Muscle layer of duodenum (tissue), 2 donors: ENCODE data around the gene CTIF.

Source experiments
- H3K27ac ChIP-seq: one replicate; pipeline ENCODE4 v1.7.0; 2013; ENCODE audit warnings: mild to moderate bottlenecking, low read length
- H3K27me3 ChIP-seq: one replicate; pipeline ENCODE4 v1.7.0; 2013; ENCODE audit warnings: low read depth, mild to moderate bottlenecking, control low read depth, low read length
- H3K36me3 ChIP-seq, 2 donors: one replicate each; pipeline ENCODE4 v1.7.0; 2013; ENCODE audit warnings: low read length in 2 of 2, control low read depth in 1 of 2, mild to moderate bottlenecking in 1 of 2; ENCODE audit not compliant: insufficient read depth in 2 of 2, control insufficient read depth in 1 of 2
- H3K4me1 ChIP-seq, 2 donors: one replicate each; pipeline ENCODE4 v1.7.0; 2013; ENCODE audit warnings: low read length in 2 of 2, mild to moderate bottlenecking in 2 of 2, control low read depth in 1 of 2, moderate library complexity in 1 of 2; ENCODE audit not compliant: insufficient read depth in 2 of 2, control insufficient read depth in 1 of 2
- H3K4me3 ChIP-seq, 2 donors: one replicate each; pipeline ENCODE4 v1.7.0; 2013; ENCODE audit warnings: low read length in 2 of 2, low read depth in 1 of 2, mild to moderate bottlenecking in 1 of 2
- H3K9me3 ChIP-seq, 2 donors: one replicate each; pipeline ENCODE4 v1.7.0; 2013; ENCODE audit warnings: low read length in 2 of 2, control low read depth in 1 of 2, mild to moderate bottlenecking in 1 of 2; ENCODE audit not compliant: control insufficient read depth in 1 of 2
- donor health status: healthy.

Gene CTIF

DNA sequence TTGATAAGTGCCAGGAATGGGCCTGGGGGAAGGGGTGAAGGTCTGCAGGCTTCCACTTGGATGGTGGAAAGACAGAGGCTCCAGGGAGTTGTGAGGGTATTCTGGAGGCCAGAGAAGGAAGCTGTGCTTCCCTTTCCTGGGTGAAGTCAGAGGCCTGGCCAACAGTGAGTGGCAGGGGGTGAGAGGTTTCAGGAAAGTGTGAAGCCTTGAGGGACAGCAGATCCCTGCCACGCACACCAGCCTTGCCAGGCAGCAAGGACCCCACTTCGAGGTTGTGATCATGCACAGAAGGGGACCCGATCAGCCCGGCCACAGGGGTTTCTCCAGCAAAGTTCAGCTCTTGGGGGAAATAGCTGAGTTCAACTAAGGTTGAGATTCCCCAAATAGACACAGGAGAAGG lies 345.5 kb downstream of the CTIF start:
- Histone ChIP-seq H3K27ac (no peak overlapping the region), H3K27me3 (no peaks in the 10 kb centered on the region)

DNA sequence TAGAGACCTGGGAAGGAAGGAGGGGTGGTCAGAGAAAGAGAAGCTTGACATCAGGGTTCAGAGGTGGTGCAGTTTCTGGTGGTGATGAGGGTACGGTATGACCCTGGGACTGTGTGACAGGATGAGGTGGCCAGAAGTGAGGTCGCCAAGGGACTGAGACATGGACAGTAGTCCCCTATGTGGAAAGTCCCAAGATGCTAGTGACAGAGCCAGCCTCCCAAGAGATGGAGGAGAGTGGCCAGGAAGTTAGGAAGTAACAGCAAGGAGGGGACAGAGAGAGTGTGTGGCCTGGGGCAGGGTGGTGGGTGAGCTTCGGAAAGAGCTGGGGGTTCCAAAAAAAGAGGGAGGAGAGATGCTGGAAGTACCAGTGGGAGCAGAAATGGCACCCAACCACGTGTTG lies 345.9 kb downstream of the CTIF start:
- Histone ChIP-seq H3K27ac (no peak overlapping the region), H3K4me1 (peaks cover 0 to 7% of the 10 kb centered on the region in 2 donors), H3K9me3 (no peaks in the 10 kb centered on the region), H3K4me3 (no peak overlapping the region), H3K36me3 (no peaks in the 10 kb centered on the region), H3K27me3 (no peaks in the 10 kb centered on the region)

More for the DNA sequence above, 345.5 kb downstream of the CTIF start:
- Histone ChIP-seq H3K4me1 (peaks cover 0 to 5% of the 10 kb centered on the region in 2 donors), H3K36me3 (no peaks in the 10 kb centered on the region), H3K4me3 (no peak overlapping the region), H3K9me3 (no peaks in the 10 kb centered on the region)

DNA sequence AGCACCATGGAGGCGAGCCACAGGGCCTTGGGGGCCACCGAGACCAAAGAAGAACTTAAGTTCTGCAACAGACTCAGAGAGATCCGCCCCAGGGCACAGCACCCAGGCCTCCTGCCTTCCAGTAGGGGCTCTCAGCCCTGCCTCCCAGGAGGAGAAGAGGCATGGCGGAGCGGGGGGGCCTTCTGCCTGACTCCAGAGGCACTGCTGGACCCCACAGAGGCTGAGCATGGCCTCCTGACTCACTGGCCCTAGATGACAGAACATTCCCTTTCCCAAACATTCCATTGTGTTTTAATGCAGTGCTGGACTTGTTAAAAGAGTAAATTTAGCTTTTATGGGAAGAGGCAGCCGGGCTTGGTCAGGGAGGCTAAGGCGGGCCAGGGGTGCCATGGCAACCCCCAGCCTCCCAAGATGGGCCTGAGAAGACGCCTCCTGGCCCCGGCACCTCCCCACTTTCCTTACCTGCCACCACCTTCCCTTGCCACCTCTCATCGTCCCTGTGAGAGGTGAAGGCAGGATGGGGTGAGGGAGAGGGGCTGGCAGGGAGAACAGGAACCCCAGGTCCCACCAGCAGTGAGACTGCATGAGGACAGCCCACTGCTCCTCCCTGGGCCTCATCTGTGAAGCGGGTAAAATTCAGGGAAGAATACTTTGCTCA lies 346.6 kb downstream of the CTIF start:
- no peak overlapping the region for H3K27ac ChIP-seq

DNA sequence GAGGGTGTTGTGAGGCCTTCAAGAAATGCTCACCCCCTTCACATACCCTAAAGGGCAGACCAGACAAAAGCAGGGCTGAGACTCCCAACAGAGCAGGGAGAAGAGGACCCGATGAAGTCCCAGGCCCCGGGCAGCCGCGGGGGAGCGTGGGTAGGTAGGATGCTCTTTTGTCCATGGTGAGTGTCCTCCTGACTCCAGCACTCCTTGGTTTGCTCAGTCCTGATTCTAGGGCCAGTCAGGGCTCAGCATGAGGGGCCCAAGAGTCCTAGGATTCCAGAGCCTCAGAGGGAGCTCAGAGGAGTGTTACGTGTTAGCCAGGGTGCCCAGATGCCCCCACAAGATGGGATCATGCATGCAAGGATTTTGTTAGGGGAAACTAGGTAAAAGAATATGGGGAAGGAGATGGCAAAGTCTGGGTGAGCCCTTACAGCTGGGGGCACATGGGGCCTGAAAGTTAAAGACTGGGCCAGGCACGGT lies 347.1 kb downstream of the CTIF start:
- Histone ChIP-seq H3K36me3 (no peaks in the 10 kb centered on the region), H3K9me3 (no peaks in the 10 kb centered on the region), H3K4me3 (no peak overlapping the region), H3K4me1 (peaks cover 0 to 7% of the 10 kb centered on the region in 2 donors), H3K27ac (no peak overlapping the region), H3K27me3 (no peaks in the 10 kb centered on the region)

More for the DNA sequence above, 346.6 kb downstream of the CTIF start:
- Histone ChIP-seq H3K27me3 (no peaks in the 10 kb centered on the region), H3K4me3 (no peak overlapping the region), H3K4me1 (peaks cover 0 to 7% of the 10 kb centered on the region in 2 donors), H3K36me3 (no peaks in the 10 kb centered on the region), H3K9me3 (no peaks in the 10 kb centered on the region)

DNA sequence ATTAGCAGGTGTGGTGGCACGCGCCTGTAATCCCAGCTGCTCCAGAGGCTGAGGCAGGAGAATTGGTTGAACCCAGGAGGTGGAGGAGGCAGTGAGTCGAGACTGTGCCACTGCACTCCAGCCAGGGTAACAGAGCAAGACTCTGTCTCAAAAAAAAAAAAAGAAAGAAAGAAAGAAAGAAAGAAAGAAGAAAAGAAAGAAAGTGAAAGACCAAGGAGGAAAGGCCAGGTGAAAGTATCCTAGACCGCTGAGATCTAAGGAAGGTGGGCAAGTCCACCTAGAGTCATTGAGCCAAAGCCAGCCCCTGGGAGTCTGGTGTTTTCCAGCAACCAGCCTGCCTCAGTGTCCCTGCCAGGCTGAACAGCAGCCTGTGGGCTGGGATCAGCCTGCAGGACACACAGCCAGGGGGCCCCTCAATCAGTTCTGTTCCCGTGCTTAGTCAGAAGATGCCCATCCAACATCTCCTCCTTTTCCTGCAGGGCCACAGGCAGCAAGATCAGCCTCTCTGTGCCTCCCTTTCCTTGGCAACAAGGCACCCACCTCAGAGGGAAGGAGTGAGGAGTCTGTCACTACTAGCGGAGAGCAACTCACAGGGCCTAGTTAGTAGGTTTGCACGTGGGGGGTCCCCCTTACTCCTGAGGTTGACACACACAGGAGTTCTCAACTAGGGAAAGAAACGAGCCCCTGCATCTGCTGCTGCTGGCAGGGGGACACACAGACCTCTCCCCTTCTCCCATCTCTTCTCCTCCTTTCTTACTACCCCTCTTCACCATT lies 347.9 kb downstream of the CTIF start:
- Histone ChIP-seq H3K9me3 (no peaks in the 10 kb centered on the region), H3K27me3 (no peaks in the 10 kb centered on the region), H3K4me1 (peaks cover 0 to 7% of the 10 kb centered on the region in 2 donors), H3K27ac (no peak overlapping the region), H3K4me3 (no peak overlapping the region), H3K36me3 (no peaks in the 10 kb centered on the region)

DNA sequence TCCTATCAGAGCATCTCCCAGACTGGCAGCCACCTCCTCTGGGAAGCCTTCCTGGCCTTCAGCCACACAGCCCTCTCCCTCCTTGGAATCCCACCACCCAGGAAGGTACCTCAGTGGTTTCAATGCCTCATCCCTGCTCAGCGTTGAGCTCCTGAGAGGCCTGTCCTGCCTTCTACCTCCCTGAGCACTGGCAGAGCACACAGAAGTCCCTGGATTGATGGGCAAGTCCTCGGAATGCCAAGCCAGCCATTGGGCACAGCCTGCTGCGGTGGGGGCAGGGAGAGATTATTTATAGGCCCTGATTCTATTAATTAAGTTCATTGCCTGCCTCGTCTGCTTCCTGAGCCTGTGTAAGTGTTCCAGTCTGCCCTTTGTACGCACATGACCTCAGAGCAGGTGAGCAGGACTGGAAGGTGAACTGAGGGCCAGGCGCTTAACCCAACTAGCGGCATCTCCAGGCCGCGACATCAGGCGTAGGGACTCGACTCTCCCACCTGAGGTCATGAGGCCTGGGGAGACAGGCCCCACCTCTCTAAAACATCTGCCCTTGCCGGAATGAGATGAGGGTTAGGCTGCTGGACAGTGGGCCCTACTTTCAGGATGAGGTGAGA lies 348.6 kb downstream of the CTIF start:
- Histone ChIP-seq H3K27ac (no peak overlapping the region), H3K27me3 (no peaks in the 10 kb centered on the region), H3K9me3 (no peaks in the 10 kb centered on the region), H3K36me3 (no peaks in the 10 kb centered on the region), H3K4me1 (peaks cover 0 to 7% of the 10 kb centered on the region in 2 donors), H3K4me3 (no peak overlapping the region)

DNA sequence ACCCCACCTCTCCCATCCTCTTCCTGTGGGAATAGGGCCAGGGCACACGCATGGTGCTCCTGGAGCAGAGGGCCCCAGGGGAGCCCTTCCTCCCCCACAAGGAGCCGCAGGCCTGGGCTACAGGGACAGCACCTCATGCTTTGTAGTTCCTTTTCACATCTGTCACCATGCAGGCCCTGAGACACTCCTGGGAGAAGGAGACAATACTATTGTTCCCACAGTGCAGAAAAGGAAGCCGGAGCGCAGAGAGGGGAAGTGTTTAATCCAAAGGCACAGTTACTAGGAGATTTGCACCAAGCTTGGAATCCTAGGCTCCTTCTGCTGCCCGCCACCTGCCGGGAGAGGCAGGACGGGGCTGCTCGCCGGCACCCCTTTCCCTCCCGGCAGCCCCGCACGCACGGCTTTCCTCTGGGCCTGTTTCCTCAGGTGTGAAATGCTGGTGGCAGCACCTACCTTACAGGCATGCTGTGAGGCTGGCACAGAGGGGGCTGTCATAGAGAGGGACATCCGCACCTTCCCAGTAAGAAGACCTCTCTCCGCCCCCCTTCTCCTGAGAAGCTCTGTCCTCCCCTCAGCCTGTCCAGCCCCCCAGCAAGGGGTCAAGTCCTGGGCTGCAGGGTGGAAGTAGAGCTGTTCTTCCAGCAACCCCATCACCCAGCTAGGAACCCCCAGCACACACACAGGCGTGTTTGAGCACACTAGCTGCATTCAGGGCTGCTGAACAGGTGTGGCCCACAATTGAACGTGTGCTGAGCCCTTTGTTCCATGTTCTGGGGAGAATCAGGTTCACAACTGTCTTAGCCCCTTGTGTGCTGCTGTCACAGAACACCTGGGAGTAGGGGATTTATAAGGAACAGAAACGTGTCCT lies 349.3 kb downstream of the CTIF start:
- H3K27ac ChIP-seq = no peak overlapping the region
- H3K27me3 ChIP-seq = no peaks in the 10 kb centered on the region
- H3K4me1 ChIP-seq = peaks cover 0 to 7% of the 10 kb centered on the region in 2 donors
- no peaks in the 10 kb centered on the region for H3K9me3 ChIP-seq
- H3K36me3 ChIP-seq = no peaks in the 10 kb centered on the region
- no peak overlapping the region for H3K4me3 ChIP-seq

DNA sequence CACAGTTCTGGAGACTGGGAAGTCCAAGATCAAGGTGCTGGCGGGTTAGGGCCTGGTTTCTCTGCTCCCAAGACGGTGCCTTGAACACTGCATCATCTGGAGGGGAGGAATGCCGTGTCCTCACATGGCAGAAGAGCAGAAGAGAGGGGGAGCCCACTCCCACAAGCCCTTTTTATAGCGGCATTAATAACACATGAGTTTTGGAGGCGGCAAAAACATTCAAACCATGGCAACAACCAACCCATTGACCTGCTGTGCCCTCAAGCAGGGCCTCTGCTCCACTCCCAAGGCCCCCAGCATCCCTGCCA lies 349.9 kb downstream of the CTIF start:
- H3K4me1 ChIP-seq = peaks cover 0 to 7% of the 10 kb centered on the region in 2 donors
- H3K9me3 ChIP-seq = no peaks in the 10 kb centered on the region
- H3K27ac ChIP-seq = no peak overlapping the region
- H3K36me3 ChIP-seq = no peaks in the 10 kb centered on the region
- no peak overlapping the region for H3K4me3 ChIP-seq
- no peaks in the 10 kb centered on the region for H3K27me3 ChIP-seq

DNA sequence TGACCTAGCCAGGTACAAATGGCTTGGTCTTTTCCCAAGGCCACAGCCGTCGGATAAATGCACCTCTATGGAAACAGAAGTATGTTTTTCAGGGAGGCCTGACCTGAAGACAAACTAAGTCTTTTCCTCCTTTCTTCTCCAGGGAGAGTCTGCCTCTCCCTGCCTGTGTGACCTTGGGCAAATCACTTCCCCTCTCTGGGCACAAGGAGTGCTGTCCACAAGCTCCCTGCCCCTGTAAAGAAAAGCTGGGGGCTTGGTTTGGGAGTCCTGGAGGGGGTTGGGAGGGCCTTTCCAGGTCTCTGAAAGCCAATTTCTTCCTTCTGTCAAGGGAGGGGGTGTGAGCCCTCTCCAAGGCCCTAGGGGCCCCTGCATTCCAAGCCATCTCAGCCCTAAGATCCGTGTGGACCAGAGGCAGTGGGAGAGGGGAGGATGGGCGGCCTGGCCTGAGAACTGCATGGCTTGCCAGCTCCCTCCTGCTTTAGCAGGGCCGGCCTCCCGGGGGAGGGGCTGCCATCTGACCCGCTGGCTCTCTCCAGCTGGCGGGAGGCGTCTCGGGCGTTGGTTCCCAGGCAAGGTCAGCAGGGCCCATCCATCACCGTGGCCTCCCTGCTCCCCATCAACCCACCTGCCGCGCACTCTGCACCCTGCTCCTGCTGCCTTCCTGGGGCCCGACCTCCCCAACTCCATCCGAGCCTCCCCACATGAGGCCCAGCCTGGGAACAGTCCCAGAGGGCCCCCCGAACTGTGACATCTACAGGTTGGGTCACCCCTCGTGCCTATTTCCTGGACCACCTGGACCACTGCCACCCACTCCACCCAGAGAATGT lies 350.5 kb downstream of the CTIF start:
- H3K27ac ChIP-seq = no peak overlapping the region
- H3K27me3 ChIP-seq = no peaks in the 10 kb centered on the region

DNA sequence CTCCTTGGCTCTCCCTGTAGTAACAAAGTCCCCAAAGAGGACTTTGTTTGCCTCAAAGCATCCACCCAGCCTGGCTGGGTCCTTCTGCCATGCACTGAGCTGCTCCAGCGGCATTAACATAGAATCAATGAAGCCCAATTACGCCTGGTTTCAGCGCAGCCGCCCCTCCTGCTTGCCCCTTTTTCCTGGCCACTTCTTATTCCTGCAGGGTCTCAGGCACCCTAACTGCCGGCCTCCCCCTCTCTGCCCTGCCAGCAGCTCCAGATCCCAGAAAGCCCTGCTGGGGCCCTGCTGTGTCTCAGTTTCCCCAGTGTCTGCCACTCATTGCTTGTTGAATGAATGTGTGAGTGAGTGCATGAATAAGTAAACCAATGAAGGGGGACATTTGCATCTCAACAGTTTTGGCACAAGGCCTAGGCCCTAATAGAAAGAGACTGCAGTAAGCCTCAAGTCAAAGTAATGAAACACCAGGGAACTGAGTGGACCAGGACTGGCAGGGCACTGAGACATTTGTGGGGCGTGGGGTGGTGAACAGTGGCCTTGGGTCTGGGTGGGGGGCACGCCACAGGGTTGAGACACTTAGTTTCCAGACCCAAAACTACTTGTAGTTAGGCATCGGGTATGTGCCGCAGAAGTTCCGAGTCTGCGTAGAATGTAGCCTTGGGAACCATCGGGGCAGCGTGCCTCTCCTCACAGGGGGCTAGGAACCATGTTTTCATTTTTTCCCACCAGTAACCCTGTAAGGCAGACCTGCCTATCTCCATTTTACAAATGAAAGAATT lies 351.3 kb downstream of the CTIF start:
- peaks cover 0 to 7% of the 10 kb centered on the region in 2 donors for H3K4me1 ChIP-seq
- H3K27me3 ChIP-seq = no peaks in the 10 kb centered on the region
- no peak overlapping the region for H3K4me3 ChIP-seq
- H3K36me3 ChIP-seq = no peaks in the 10 kb centered on the region
- H3K27ac ChIP-seq = no peak overlapping the region
- no peaks in the 10 kb centered on the region for H3K9me3 ChIP-seq

More for the DNA sequence above, 350.5 kb downstream of the CTIF start:
- Histone ChIP-seq H3K36me3 (no peaks in the 10 kb centered on the region), H3K9me3 (no peaks in the 10 kb centered on the region), H3K4me1 (peaks cover 0 to 7% of the 10 kb centered on the region in 2 donors), H3K4me3 (no peak overlapping the region)
